IPS-18a (cell line): ENCODE data around the gene MOB1B.
"Not testable (repeated sequence)": the region's sequence is repeated elsewhere in the genome, so short reads cannot be mapped to it uniquely, and the experiment has no call there.

ENCODE experiments used
- H3K27ac ChIP-seq: one replicate; pipeline ENCODE4 v1.5.1; 2013; ENCODE audit warnings: low read length
- H3K27me3 ChIP-seq: one replicate; pipeline ENCODE4 v1.6.1; 2013; ENCODE audit warnings: mild to moderate bottlenecking, low read length; ENCODE audit not compliant: control insufficient read depth, insufficient read depth
- H3K36me3 ChIP-seq: one replicate; pipeline ENCODE4 v1.6.1; 2013; ENCODE audit warnings: low read depth, low read length; ENCODE audit not compliant: control insufficient read depth
- H3K4me1 ChIP-seq: one replicate; pipeline ENCODE4 v1.6.1; 2013; ENCODE audit warnings: low read depth, low read length; ENCODE audit not compliant: control insufficient read depth
- H3K4me3 ChIP-seq: one replicate; pipeline ENCODE4 v1.5.1; 2013; ENCODE audit warnings: low read length
- H3K9ac ChIP-seq: one replicate; pipeline ENCODE4 v1.6.1; 2013; ENCODE audit warnings: mild to moderate bottlenecking, low read length, moderate library complexity
- H3K9me3 ChIP-seq: one replicate; pipeline ENCODE4 v1.6.1; 2013; ENCODE audit warnings: low read depth, low read length; ENCODE audit not compliant: control insufficient read depth

Gene MOB1B

DNA sequence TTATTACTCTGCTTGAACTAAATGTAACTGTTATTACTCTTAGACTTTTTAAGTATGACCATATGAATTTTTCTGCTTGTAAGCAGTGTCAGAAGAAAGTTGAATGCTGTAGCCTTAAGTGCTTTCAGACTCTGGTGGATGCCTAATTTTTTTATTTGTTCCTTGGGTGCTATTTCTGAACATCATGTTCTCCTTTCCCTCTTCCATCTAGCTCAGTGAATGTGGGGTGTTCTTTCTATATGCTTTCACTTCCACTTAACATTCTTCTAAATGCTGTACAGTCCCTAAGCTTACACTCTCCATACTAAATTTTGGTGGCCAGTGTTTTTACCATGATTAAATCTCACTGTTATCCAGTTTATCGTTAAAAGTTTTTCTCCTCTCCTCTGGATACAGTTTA is 94.9 kb downstream of the MOB1B start:
- no peak overlapping the region for H3K9ac ChIP-seq
- no peak overlapping the region for H3K27ac ChIP-seq

DNA sequence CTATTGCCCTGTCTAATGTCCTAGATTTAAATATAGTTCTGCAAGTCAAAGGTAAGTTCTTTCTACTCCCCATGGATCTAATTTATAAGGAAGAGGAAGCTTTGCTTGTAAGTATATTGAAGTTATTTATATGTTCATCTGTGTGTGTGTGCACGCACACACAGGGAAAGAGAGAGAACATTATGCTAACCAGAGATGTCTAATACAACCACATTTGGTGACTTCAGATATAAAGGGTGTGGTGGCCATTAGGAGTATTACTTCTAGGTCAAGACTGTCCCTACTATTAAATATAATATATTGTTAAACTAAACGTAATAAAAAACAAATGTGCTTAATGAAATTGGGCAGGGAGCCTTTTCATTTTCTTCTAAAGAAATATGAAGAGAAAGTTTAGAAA is 95.4 kb downstream of the MOB1B start:
- H3K36me3 ChIP-seq = peaks cover 4% of the 10 kb centered on the region
- no peak overlapping the region for H3K27ac ChIP-seq
- H3K9me3 ChIP-seq = no peaks in the 10 kb centered on the region
- no peak overlapping the region for H3K9ac ChIP-seq
- no peak overlapping the region for H3K4me3 ChIP-seq
- no peaks in the 10 kb centered on the region for H3K27me3 ChIP-seq
- H3K4me1 ChIP-seq = peaks cover 5% of the 10 kb centered on the region

More for the DNA sequence above, 94.9 kb downstream of the MOB1B start:
- Histone ChIP-seq H3K4me1 (peaks cover 8% of the 10 kb centered on the region), H3K27me3 (no peaks in the 10 kb centered on the region), H3K4me3 (no peak overlapping the region), H3K9me3 (no peaks in the 10 kb centered on the region), H3K36me3 (peaks cover 4% of the 10 kb centered on the region)

DNA sequence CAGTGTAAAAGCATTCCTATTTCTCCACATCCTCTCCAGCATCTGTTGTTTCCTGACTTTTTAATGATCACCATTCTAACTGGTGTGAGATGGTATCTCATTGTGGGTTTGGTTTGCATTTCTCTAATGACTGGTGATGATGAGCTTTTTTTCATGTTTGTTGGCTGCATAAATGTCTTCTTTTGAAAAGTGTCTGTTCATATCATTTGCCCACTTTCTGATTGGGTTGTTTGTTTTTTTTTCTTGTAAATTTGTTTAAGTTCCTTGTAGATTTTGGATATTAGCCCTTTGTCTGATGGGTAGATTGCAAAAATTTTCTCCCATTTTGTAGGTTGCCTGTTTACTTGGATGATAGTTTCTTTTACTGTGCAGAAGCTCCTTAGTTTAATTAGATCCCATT is 97.5 kb downstream of the MOB1B start:
- not testable (repeated sequence) for H3K36me3 ChIP-seq, H3K4me1 ChIP-seq, H3K4me3 ChIP-seq, H3K27ac ChIP-seq, H3K9ac ChIP-seq, H3K9me3 ChIP-seq, H3K27me3 ChIP-seq

DNA sequence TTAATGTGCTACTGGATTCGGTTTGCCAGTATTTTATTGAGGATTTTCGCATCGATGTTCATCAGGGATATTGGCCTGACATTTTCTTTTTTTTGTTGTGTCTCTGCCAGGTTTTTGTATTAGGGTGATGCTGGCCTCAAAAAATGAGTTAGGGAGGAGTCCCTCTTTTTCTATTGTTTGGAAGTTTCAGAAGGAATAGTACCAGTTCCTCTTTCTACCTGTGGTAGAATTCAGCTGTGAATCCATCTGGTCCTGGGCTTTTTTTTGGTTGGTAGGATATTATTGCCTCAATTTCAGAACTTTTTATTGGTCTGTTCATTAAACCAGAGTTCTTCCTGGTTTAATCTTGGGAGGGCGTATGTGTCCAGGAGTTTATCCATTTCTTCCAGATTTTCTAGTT is 99.2 kb downstream of the MOB1B start:
- not testable (repeated sequence) for H3K36me3 ChIP-seq, H3K4me3 ChIP-seq, H3K4me1 ChIP-seq, H3K9ac ChIP-seq, H3K27me3 ChIP-seq, H3K9me3 ChIP-seq, H3K27ac ChIP-seq

DNA sequence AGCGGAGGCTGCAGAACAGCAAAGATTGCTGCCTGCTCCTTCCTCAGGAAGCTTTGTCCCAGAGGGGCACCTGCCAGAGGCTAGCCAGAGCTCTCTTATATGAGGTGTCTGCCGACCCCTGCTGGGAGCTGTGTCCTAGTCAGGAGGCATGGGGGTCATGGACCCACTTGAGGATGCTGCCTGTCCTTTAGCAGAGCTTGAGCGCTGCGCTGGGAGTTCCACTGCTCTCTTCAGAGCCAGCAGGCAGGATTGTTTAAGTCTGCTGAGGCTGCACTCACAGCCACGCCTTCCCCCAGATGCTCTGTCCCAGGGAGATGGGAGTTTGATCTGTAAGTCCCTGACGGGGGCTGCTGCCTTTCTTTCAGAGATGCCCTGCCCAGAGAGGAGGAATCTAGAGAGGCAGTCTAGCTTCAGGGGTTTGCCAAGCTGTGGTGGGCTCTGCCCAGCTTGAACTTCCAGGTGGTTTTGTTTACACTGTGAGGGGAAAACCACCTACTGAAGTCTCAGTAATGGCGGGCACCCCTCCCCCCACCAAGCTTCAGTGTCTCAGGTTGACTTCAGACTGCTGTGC is 102.2 kb downstream of the MOB1B start:
- no peaks in the 10 kb centered on the region for H3K27me3 ChIP-seq
- no peaks in the 10 kb centered on the region for H3K36me3 ChIP-seq
- no peak overlapping the region for H3K9ac ChIP-seq
- H3K27ac ChIP-seq = no peak overlapping the region
- peaks cover 6% of the 10 kb centered on the region for H3K4me1 ChIP-seq
- H3K4me3 ChIP-seq = peak overlapping the region; percentile 38
- no peaks in the 10 kb centered on the region for H3K9me3 ChIP-seq

DNA sequence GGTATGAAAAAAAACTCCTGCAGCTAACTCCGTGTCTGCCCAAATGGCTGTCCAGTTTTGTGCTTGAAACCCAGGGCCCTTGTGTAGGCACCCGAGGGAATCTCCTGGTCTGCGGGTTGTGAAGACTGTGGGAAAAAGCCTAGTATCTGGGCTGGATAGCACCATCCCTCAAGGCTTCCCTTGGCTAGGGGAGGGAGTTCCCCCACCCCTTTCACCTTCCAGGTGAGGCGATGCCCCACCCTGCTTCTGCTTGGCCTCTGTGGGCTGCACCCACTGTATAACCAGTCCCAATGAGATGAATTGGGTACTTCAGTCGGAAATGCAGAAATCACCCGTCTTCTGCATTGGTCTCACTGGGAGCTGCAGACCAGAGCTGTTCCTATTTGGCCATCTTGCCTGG is 102.9 kb downstream of the MOB1B start:
- H3K9me3 ChIP-seq, H3K27me3 ChIP-seq, H3K4me1 ChIP-seq, H3K36me3 ChIP-seq, H3K4me3 ChIP-seq, H3K9ac ChIP-seq, H3K27ac ChIP-seq: not testable (repeated sequence)

DNA sequence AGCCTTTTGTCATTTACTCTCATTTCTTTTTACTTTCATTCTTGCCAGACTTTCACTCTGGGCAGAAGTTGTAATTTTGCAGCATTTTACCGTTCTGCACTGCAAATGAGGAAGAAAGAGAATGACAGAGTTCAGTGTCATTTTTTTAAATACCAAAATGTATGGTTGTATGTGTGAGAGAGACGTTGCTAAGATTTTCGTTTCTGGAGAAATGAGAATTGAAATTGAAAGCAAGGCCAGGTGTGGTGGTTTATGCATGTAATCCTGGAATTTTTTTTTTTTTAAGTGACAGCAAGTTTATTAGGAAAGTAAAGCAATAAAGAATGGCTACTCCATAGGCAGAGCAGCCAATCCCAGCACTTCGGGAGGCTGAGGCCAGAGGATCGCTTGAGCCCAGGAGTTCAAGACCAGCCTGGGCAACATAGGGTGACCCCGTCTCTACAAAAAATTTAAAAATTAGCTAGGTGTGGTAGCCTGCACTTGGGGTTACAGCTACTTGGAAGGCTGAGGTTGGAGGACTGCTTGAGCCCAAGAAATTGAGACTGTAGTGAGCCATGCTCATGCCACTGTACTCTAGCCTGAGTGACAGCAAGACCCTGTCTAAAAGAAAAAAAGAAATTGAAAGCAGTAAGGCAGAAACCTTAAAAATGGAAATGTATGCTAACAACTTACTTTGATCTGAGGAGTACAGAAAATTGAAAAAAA is 104.2 kb downstream of the MOB1B start:
- no peaks in the 10 kb centered on the region for H3K9me3 ChIP-seq
- peaks cover 6% of the 10 kb centered on the region for H3K4me1 ChIP-seq
- no peak overlapping the region for H3K4me3 ChIP-seq
- H3K27me3 ChIP-seq = no peaks in the 10 kb centered on the region
- H3K9ac ChIP-seq = no peak overlapping the region
- H3K27ac ChIP-seq = no peak overlapping the region
- no peaks in the 10 kb centered on the region for H3K36me3 ChIP-seq

DNA sequence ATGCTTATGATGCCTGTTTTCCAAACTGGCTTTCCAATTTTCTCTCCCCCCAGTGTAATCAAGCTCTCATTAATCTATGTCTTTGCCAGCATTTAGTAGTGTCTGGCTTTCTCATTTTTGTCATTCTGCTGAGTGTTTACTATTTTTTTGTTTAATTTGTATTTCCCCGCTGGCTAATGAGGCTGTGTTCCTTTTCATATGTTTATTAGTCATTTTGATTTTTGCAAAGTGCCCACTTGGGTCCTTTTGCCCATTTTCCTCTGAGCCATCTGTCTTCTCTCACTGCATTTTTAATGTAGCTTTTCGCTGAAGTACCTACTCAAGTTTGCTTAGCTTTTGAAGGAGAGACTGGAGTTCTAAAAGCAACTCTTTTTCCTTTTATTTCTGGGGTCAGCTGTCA is 106.0 kb downstream of the MOB1B start:
- H3K36me3 ChIP-seq = no peaks in the 10 kb centered on the region
- H3K9me3 ChIP-seq = no peaks in the 10 kb centered on the region
- H3K4me3 ChIP-seq = no peak overlapping the region
- no peaks in the 10 kb centered on the region for H3K27me3 ChIP-seq
- peaks cover 6% of the 10 kb centered on the region for H3K4me1 ChIP-seq
- H3K9ac ChIP-seq = no peak overlapping the region
- no peak overlapping the region for H3K27ac ChIP-seq

DNA sequence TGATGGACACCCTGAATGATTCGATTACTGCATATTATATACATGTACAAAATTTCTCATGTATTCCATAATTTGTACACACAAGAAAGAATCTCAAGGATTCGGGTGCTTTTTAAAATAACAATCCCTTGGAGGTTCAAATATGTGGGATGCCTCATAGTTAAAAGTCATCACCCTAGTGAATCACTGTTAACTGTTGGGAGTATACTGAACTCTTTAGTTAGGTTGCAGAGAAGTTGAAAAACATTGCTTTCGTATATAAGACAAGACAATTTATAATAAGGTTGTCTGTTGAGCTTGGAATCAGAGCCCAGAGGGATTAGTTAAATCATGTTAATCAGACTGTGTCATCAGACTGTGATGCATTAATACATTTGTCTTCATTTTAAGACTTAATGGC is 106.9 kb downstream of the MOB1B start:
- H3K36me3 ChIP-seq = no peaks in the 10 kb centered on the region
- no peaks in the 10 kb centered on the region for H3K27me3 ChIP-seq
- no peak overlapping the region for H3K27ac ChIP-seq
- H3K9me3 ChIP-seq = no peaks in the 10 kb centered on the region
- H3K9ac ChIP-seq = no peak overlapping the region
- no peak overlapping the region for H3K4me3 ChIP-seq
- H3K4me1 ChIP-seq = peaks cover 6% of the 10 kb centered on the region

DNA sequence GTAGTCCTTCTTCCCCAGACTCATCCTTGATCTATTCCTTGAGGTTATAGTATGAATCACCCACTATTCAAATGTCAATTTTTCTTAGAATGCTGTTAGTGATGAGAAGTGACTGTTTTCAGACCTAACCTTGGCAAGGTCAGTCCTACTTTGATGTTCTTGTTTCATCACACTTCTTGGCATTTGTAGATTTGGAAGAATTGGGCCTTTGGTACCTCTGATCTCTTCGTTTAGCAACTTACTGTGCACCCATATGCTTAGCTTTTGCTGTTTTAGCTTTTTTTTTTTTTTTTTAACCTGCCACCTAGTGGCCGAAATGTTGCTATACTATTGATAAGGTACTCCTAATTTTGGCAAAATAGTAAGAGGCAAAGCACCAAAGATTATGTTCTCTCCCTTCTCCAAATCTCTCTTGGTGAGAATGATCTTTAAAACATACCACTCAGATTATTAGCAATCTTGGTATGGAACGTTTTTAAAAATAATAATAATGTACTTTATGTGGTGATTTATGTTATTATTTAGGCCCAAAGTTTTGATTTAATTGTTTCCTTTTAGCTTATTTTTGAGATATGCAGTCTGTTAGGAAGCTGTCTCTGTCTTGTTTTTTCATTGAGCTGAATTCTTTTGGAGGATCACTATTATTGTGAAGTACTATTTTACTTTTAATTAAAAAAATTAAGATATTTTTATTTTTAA is 107.9 kb downstream of the MOB1B start:
- H3K4me3 ChIP-seq = no peak overlapping the region
- H3K27me3 ChIP-seq = no peaks in the 10 kb centered on the region
- no peak overlapping the region for H3K27ac ChIP-seq
- H3K4me1 ChIP-seq = peaks cover 1% of the 10 kb centered on the region
- no peak overlapping the region for H3K9ac ChIP-seq
- H3K9me3 ChIP-seq = no peaks in the 10 kb centered on the region
- H3K36me3 ChIP-seq = no peaks in the 10 kb centered on the region

DNA sequence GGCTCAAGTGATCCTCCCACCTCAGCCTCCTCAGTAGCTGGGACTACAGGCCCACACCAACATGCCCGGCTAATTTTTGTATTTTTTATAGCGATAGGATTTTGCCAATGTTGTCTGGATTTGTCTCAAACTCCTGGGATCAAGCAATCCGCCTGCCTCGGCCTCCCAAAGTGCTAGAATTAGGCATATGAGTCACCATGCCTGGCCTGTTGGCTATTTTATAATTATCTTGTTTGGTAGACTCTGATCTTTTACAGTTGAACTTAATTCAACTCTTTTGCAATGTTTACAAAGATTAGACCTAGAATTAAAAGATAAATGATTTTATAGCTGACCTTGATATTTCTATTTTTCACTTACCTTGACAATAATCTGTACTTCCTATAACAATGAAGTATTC is 109.3 kb downstream of the MOB1B start:
- H3K27ac ChIP-seq = no peak overlapping the region
- H3K4me3 ChIP-seq = no peak overlapping the region
- no peaks in the 10 kb centered on the region for H3K4me1 ChIP-seq
- H3K27me3 ChIP-seq = no peaks in the 10 kb centered on the region
- no peak overlapping the region for H3K9ac ChIP-seq
- no peaks in the 10 kb centered on the region for H3K9me3 ChIP-seq
- no peaks in the 10 kb centered on the region for H3K36me3 ChIP-seq

DNA sequence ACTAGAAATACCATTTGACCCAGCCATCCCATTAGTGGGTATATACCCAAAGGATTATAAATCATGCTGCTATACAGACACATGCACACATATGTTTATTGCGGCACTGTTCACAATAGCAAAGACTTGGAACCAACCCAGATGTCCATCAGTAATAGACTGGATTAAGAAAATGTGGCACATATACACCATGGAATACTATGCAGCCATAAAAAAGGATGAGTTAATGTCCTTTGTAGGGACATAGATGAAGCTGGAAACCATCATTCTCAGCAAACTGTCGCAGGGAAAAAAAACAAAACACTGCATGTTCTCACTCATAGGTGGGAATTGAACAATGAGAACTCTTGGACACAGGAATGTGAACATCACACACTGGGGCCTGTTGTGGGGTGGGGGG is 115.2 kb downstream of the MOB1B start:
- not testable (repeated sequence) for H3K27ac ChIP-seq, H3K4me1 ChIP-seq, H3K9me3 ChIP-seq

More for the DNA sequence above, 115.2 kb downstream of the MOB1B start:
- H3K9ac ChIP-seq, H3K4me3 ChIP-seq, H3K27me3 ChIP-seq, H3K36me3 ChIP-seq: not testable (repeated sequence)
